ENCODE measurements around the gene RAB20. TPM values are rescaled to one million over a fixed set of nuclear protein-coding genes. Genes with fewer than 3 reads are reported as not detected.

The RAB20 gene
- polyA plus RNA-seq, 1 experiment: 2.2 TPM

- Histone ChIP-seq H3K27me3 (ENCODE audit: control insufficient read depth, insufficient read depth, low read length) (no peaks in the 10 kb centered on the region), H3K9me3 (ENCODE audit: control insufficient read depth, insufficient read depth, low read length) (no peaks in the 10 kb centered on the region; the same call in 1 of the 2 replicates), H3K27ac (ENCODE audit: low read depth, low read length) (no peak overlapping the region), H3K4me3 (ENCODE audit: low read depth, low read length) (no peak overlapping the region)
- CTCF ChIA-PET: no interaction called here
- POLR2A ChIA-PET: no interaction called here
- no peak for TF ChIP-seq CTCF (IDR thresholded peaks at IDR 0.05; ENCODE audit: low read depth, low read length)
- no peak for DNase-seq (ENCODE audit: low read depth, low spot score)
These were observed 30.4 kb downstream of the RAB20 start for GRCh38 chr13:110531100-110531499.

- DNase-seq (ENCODE audit: low read depth, low spot score): no peak
- Histone ChIP-seq H3K9me3 (ENCODE audit: control insufficient read depth, insufficient read depth, low read length) (no peaks in the 10 kb centered on the region), H3K27me3 (ENCODE audit: control insufficient read depth, insufficient read depth, low read length) (no peaks in the 10 kb centered on the region), H3K27ac (ENCODE audit: low read depth, low read length) (no peak overlapping the region), H3K4me3 (ENCODE audit: low read depth, low read length) (no peak overlapping the region)
- TF ChIP-seq CTCF (IDR thresholded peaks at IDR 0.05; ENCODE audit: low read depth, low read length): no peak
- ChIA-PET CTCF (no interaction called here), POLR2A (no interaction called here)
These were observed 31.8 kb downstream of the RAB20 start for GRCh38 chr13:110529522-110530311.

GRCh38 chr13:110528911-110529310 lies 32.6 kb downstream of the RAB20 start:
- ChIA-PET CTCF (no interaction called here), POLR2A (no interaction called here)
- Histone ChIP-seq H3K27me3 (ENCODE audit: control insufficient read depth, insufficient read depth, low read length) (no peaks in the 10 kb centered on the region), H3K27ac (ENCODE audit: low read depth, low read length) (no peak overlapping the region), H3K4me3 (ENCODE audit: low read depth, low read length) (no peak overlapping the region), H3K9me3 (ENCODE audit: control insufficient read depth, insufficient read depth, low read length) (no peaks in the 10 kb centered on the region)
- no peak for DNase-seq (ENCODE audit: low read depth, low spot score)
- no peak for TF ChIP-seq CTCF (IDR thresholded peaks at IDR 0.05; ENCODE audit: low read depth, low read length)

- TF ChIP-seq CTCF (IDR thresholded peaks at IDR 0.05; ENCODE audit: low read depth, low read length): no peak
- ChIA-PET POLR2A (no interaction called here), CTCF (no interaction called here)
- Histone ChIP-seq H3K9me3 (ENCODE audit: control insufficient read depth, insufficient read depth, low read length) (no peaks in the 10 kb centered on the region), H3K27ac (ENCODE audit: low read depth, low read length) (no peak overlapping the region), H3K27me3 (ENCODE audit: control insufficient read depth, insufficient read depth, low read length) (no peaks in the 10 kb centered on the region), H3K4me3 (ENCODE audit: low read depth, low read length) (no peak overlapping the region)
- no peak for DNase-seq (ENCODE audit: low read depth, low spot score)
These were observed 33.2 kb downstream of the RAB20 start for GRCh38 chr13:110528371-110528770.

GRCh38 chr13:110525328-110526319 lies 35.9 kb downstream of the RAB20 start:
- CTCF ChIA-PET: no interaction called here
- H3K9me3 ChIP-seq (ENCODE audit: control insufficient read depth, insufficient read depth, low read length): no peaks in the 10 kb centered on the region
- POLR2A ChIA-PET: no interaction called here
- H3K4me3 ChIP-seq (ENCODE audit: low read depth, low read length): no peak overlapping the region
- no peaks in the 10 kb centered on the region for H3K27me3 ChIP-seq (ENCODE audit: control insufficient read depth, insufficient read depth, low read length)
- no peak for DNase-seq (ENCODE audit: low read depth, low spot score)
- no peak for TF ChIP-seq CTCF (IDR thresholded peaks at IDR 0.05; ENCODE audit: low read depth, low read length)
- no peak overlapping the region for H3K27ac ChIP-seq (ENCODE audit: low read depth, low read length)
